ENCODE data around the gene MEGF11.

Gene MEGF11

DNA sequence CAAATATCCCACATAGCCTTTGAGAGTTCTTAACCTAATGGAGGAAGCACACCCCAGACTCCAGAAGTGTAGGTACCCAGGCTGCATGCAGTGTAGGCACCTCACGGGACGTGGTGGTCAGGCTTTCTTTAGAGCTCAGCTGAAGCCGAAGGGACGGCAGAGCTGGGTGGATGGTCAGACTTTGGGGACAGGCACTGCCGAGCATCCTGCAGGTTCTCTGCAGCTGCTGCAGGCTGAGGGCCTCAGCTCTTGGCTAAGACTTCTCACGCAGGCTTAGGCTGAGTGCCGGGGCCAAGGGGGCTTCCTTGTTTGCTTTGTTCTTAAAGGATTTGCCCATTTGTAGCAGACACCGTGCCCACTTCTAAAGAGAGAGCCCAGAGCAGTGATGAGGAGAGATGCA lies 207.2 kb downstream of the MEGF11 start:
- Mint-ChIP-seq H3K9me3 (no peaks in the 10 kb centered on the region), H3K4me1 (no peaks in the 10 kb centered on the region), H3K4me3 (no peak overlapping the region), H3K36me3 (ENCODE audit: low read depth) (no peaks in the 10 kb centered on the region), H3K27ac (no peak overlapping the region), H3K27me3 (ENCODE audit: low read depth) (peaks cover 38% of the 10 kb centered on the region)
- TF ChIP-seq, protein P1, sequence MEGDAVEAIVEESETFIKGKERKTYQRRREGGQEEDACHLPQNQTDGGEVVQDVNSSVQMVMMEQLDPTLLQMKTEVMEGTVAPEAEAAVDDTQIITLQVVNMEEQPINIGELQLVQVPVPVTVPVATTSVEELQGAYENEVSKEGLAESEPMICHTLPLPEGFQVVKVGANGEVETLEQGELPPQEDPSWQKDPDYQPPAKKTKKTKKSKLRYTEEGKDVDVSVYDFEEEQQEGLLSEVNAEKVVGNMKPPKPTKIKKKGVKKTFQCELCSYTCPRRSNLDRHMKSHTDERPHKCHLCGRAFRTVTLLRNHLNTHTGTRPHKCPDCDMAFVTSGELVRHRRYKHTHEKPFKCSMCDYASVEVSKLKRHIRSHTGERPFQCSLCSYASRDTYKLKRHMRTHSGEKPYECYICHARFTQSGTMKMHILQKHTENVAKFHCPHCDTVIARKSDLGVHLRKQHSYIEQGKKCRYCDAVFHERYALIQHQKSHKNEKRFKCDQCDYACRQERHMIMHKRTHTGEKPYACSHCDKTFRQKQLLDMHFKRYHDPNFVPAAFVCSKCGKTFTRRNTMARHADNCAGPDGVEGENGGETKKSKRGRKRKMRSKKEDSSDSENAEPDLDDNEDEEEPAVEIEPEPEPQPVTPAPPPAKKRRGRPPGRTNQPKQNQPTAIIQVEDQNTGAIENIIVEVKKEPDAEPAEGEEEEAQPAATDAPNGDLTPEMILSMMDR (IDR thresholded peaks at IDR 0.05; ENCODE audit: unreplicated experiment in 3 of 3): no peak

DNA sequence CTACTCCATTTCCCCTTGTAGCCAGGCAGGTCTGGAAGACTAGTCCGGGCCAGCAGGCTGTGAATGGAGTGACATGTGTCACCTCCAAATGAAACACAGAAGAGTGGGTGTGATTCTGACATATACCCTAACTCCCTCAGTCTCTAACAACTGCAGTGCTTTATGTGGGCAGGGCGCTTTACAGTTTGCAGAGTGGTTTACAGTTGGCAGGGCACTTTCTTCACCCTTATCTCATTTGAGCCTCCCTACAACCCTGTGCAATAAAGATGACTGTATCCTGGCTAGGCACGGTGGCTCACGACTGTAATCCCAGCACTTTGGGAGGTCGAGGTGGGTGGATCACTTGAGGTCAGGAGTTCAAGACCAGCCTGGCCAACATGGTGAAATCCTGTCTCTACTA lies 208.0 kb downstream of the MEGF11 start:
- peaks cover 40% of the 10 kb centered on the region for H3K27me3 Mint-ChIP-seq (ENCODE audit: low read depth)

DNA sequence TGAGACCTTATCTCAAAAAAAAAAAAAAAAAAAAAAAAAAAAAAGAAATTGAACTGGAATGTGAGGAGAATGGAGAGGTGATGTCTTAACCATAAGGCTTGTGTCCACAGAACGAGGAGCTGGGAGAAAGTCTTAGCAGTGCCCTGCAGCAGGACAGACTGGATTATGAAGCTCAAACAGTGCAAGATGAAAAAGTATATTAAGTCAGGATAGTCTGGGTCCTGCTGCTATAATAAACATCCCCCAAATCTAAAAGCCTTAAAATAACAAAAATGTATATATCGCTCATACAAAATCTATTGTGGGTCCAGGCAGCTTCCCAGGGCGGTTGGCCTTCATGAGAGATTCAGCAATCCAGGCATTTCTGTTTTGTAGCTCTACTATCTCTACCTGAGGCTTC lies 208.7 kb downstream of the MEGF11 start:
- Mint-ChIP-seq H3K9me3 (no peaks in the 10 kb centered on the region), H3K36me3 (ENCODE audit: low read depth) (no peaks in the 10 kb centered on the region), H3K27ac (no peak overlapping the region), H3K27me3 (ENCODE audit: low read depth) (peaks cover 41% of the 10 kb centered on the region), H3K4me1 (no peaks in the 10 kb centered on the region), H3K4me3 (no peak overlapping the region)
- TF ChIP-seq, protein P1 (IDR thresholded peaks at IDR 0.05; ENCODE audit: unreplicated experiment in 3 of 3): no peak

More for the DNA sequence above, 208.0 kb downstream of the MEGF11 start:
- no peak overlapping the region for H3K4me3 Mint-ChIP-seq
- no peaks in the 10 kb centered on the region for H3K4me1 Mint-ChIP-seq
- TF ChIP-seq, protein P1 (IDR thresholded peaks at IDR 0.05; ENCODE audit: unreplicated experiment in 3 of 3): no peak
- no peaks in the 10 kb centered on the region for H3K36me3 Mint-ChIP-seq (ENCODE audit: low read depth)
- H3K9me3 Mint-ChIP-seq: no peaks in the 10 kb centered on the region
- no peak overlapping the region for H3K27ac Mint-ChIP-seq

DNA sequence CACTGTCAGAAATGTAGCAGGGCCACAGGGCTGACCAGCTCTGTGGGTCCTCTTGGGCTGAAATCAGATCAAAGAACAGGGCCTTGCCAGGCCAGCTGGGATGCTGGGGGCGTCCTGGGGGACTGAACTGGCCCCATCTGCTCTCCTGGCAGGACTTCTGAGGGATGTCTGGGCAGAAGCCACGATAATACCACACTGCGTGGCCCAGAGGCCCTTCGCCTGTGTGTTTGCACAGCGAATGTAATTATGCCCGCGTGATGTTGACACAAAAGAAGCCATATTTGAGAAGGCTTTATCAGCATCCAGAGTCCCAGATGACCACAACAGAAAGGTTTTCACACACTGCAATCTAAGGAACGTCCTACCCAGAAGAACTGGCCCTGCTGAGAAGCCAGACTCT lies 210.3 kb downstream of the MEGF11 start:
- Mint-ChIP-seq H3K36me3 (ENCODE audit: low read depth) (no peaks in the 10 kb centered on the region), H3K27ac (no peak overlapping the region), H3K27me3 (ENCODE audit: low read depth) (peaks cover 43% of the 10 kb centered on the region), H3K9me3 (no peaks in the 10 kb centered on the region), H3K4me3 (no peak overlapping the region), H3K4me1 (peaks cover 9% of the 10 kb centered on the region)
- TF ChIP-seq, protein P1 (IDR thresholded peaks at IDR 0.05; ENCODE audit: unreplicated experiment in 3 of 3): no peak

DNA sequence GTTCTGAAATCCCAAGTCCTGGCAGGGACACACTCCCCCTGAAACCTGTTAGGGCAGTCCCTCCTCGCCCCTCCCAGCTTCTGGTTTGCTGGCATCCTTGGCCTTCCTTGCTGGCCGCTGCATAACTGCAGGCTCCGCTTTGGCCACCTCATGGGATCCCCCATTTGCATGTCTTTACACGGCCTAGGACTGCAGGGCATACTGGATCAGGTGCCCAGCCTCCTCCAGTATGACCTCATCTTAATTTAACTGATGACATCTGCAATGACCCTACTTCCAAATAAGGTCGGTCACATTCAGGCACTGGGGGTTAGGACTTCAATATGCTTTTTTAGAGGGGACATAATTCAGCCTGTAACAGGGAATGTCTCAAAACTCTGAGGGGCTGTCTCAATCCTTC lies 210.9 kb downstream of the MEGF11 start:
- no peaks in the 10 kb centered on the region for H3K9me3 Mint-ChIP-seq
- H3K4me3 Mint-ChIP-seq: no peak overlapping the region
- peaks cover 9% of the 10 kb centered on the region for H3K4me1 Mint-ChIP-seq
- TF ChIP-seq, protein P1 (IDR thresholded peaks at IDR 0.05; ENCODE audit: unreplicated experiment in 3 of 3): no peak
- H3K36me3 Mint-ChIP-seq (ENCODE audit: low read depth): no peaks in the 10 kb centered on the region
- no peak overlapping the region for H3K27ac Mint-ChIP-seq
- H3K27me3 Mint-ChIP-seq (ENCODE audit: low read depth): peaks cover 46% of the 10 kb centered on the region

DNA sequence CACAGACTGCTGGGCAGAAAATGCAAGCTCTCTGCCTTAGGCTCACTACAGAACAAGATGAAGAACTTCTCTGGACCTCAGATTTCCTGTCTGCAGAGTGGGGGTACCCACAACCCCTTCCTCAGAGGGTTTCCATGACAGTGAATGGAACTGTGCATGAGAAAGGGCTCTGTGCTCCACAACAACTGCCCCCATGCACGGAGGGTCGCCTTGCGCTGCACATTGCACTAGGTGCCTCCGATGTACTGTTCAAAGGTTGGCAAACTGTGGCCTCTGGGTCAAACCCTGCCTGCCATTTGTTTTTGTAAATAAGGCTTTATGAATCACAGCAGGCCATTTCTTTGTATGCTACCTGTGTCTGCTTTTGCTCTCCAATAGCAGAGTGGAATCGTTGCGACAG lies 212.3 kb downstream of the MEGF11 start:
- Mint-ChIP-seq H3K27ac (no peak overlapping the region), H3K27me3 (ENCODE audit: low read depth) (peaks cover 50% of the 10 kb centered on the region), H3K36me3 (ENCODE audit: low read depth) (no peaks in the 10 kb centered on the region), H3K4me3 (no peak overlapping the region), H3K4me1 (peaks cover 9% of the 10 kb centered on the region), H3K9me3 (no peaks in the 10 kb centered on the region)
- TF ChIP-seq, protein P1 (IDR thresholded peaks at IDR 0.05; ENCODE audit: unreplicated experiment in 3 of 3): no peak
